ENCODE data around the gene HSPB1. TPM values are rescaled to one million over a fixed set of nuclear protein-coding genes. Genes with fewer than 3 reads are reported as not detected.
"Not testable (repeated sequence)": the region's sequence is repeated elsewhere in the genome, so short reads cannot be mapped to it uniquely, and the experiment has no call there.

HSPB1 gene
- total RNA-seq, 1 donor, result 77.7 TPM

DNA sequence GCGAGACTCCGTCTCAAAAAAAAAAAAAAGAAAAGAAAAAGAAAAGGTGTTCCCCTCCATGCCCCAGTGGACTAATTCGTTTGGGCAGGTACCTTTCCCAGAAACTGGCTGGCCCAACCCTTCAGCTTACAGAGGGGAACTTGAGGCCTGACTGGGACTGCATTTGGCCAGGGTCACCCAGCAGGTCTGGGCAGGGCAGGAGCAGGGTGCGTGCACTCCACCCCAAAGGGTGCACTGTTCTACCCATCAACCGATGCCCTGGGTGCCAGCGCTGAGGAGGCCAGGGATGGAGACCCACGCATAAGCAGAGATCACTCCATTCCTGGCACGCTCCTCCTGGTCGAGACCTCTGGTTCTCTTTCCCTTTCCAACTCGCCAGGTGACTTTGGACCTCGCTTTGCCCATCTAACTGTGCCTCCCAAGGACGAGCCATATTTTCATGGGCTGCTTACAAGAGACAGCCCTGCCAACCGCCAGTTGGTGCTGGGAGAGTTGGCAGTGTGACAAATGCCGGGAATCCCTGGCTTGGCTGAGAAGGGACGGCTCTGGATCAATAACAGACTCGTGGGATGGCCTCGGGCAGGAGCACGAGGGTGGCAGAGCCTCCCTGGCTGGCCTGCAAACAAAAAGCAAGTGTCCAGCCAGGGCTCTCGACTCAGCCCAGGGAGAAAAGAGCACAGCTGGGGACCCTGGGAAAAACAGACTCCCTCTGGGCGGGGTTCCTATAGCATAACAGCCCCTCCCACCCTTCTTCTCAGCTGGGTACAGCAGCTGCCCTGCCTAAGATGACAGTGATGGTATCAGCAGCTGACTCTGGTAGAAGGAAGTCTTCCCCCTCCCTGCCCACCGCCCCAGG is 7.9 kb downstream of the HSPB1 start:
- TF ChIP-seq, protein P1, sequence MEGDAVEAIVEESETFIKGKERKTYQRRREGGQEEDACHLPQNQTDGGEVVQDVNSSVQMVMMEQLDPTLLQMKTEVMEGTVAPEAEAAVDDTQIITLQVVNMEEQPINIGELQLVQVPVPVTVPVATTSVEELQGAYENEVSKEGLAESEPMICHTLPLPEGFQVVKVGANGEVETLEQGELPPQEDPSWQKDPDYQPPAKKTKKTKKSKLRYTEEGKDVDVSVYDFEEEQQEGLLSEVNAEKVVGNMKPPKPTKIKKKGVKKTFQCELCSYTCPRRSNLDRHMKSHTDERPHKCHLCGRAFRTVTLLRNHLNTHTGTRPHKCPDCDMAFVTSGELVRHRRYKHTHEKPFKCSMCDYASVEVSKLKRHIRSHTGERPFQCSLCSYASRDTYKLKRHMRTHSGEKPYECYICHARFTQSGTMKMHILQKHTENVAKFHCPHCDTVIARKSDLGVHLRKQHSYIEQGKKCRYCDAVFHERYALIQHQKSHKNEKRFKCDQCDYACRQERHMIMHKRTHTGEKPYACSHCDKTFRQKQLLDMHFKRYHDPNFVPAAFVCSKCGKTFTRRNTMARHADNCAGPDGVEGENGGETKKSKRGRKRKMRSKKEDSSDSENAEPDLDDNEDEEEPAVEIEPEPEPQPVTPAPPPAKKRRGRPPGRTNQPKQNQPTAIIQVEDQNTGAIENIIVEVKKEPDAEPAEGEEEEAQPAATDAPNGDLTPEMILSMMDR (IDR thresholded peaks at IDR 0.05; ENCODE audit: insufficient read depth, low read depth, low read length), result no peak
- H3K4me3 ChIP-seq (ENCODE audit: low read depth, low read length), result no peak overlapping the region
- no peak for DNase-seq (ENCODE audit: low read depth)

DNA sequence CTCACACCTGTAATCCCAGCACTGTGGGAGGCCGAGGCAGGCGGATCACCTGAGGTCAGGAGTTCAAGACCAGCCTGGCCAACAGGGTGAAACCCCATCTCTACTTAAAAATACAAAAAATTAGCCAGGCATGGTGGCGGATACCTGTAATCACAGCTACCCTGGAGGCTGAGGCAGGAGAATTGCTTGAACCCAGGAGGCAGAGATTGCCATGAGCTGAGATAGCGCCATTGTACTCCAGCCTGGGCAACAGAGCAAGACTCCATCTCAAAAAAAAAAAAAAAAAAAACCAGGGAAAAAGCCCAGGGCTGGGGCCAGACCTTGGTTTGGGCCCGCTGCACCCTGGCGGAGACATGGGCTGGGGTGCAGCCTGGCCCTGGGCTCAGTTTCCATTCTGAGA is 9.4 kb downstream of the HSPB1 start:
- H3K4me3 ChIP-seq (ENCODE audit: low read depth, low read length); DNase-seq (ENCODE audit: low read depth): not testable (repeated sequence)

DNA sequence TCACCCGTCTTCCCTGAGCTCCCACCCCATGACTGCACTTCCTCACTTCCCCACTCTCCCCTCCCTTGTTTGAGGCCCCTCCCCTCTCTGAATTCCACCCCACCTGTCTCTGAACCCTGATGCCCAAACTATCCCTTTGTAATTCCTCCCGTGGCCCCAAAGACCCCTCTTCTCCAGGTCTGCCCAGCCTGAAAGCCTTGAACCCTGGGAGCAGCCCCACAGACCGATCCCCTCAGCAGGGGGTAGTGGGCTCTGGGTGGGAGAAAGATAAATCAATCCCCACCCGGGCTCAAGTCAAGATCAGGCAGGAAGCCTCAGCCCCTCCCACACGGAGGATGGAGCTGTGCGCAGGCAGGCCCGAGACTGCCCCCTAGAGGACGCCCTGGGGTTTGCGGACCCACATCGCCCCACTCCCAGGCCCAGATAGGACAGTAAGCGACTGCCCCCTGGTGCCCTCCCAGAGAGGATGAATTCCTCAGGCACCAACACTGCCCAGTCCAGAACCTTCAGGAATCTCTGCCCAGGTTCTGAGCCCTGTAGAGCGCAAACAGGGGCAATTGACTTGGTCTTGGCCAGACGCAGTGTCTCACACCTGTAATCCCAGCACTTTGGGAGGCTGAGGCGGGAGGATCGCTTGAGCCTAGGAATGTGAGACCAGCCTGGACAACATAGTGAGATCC is 11.7 kb downstream of the HSPB1 start:
- no peak overlapping the region for H3K4me3 ChIP-seq (ENCODE audit: low read depth, low read length)
- peak; percentile 93 for DNase-seq (ENCODE audit: low read depth)
- TF ChIP-seq, protein P1 (IDR thresholded peaks at IDR 0.05; ENCODE audit: insufficient read depth, low read depth, low read length), result peak; percentile 100

DNA sequence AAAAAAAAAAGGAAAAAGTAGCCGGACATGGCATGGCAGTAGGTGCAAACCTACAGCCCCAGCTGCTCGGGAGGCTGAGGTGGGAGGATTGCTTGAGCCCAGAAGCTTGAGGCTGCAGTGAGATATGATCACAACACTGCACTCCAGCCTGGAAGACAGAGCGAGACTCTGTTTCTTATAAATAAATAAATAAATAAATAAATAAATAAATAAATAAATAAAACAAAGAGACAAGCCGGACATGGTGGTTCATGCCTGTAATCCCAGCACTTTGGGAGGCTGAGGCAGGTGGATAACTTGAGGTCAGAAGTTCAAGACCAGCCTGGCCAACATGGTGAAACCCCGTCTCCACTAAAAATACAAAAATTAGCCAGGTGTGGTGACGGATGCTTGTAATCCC is 12.3 kb downstream of the HSPB1 start:
- not testable (repeated sequence) for H3K4me3 ChIP-seq (ENCODE audit: low read depth, low read length); DNase-seq (ENCODE audit: low read depth)

DNA sequence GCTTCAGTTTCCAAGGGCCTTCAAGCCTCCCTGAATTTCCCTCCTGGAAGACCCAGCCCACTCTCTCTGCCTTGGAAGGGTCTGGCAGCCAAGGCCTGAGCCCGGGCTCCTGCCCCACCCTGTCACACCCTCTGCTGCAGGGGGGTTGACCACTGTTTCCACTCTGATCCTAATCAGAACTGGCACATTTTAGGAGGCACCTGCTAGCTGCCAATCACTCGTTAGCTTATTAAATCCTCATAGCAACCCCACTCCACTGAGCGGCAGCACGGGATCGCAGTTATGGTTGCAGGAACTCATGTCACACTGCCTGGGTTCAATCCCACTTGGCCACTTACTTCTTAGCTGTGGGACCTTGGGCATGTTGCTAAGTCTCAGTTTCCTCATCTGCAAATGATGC is 12.9 kb downstream of the HSPB1 start:
- no peak for DNase-seq (ENCODE audit: low read depth)

DNA sequence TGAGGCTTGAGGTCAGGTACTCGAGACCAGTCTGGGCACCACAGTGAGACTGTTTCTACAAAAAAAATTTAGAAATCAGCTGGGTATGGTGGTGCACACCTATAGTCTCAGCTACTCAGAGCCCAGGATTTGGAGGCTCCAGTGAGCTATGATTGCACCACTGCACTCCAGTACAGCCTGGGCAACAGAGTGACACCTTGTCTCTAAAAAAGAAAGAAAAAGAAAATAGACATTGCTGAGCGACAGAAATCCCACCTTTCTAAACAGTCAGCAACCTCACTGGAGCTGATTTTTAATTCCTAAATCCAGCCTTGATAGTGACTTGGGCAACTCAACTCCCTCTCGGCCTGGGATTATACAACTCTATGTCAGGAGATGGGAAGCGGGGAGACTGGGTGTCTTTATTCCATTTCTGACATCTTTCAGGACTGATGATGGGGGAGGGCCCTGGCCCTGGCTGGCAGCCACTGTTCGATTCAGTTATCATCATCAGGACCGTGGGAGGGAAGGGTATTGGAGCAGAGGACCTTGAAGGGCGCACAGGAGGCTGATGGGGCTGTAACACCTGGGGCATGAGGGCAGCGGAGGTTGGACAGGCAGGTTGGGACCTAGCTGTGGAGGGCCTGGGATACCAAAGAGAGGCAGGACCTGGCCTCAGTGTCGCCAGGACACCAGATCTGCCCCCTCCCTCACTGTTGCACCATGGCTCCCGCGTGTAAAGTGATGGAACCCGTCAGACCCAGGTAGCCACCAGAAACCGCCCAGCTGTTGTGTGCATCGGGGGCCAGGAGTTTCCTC is 14.7 kb downstream of the HSPB1 start:
- DNase-seq (ENCODE audit: low read depth), result no peak
- TF ChIP-seq, protein P1 (IDR thresholded peaks at IDR 0.05; ENCODE audit: insufficient read depth, low read depth, low read length), result no peak
- H3K4me3 ChIP-seq (ENCODE audit: low read depth, low read length), result peak overlapping the region; percentile 82

More for the DNA sequence above, 12.9 kb downstream of the HSPB1 start:
- no peak overlapping the region for H3K4me3 ChIP-seq (ENCODE audit: low read depth, low read length)
- TF ChIP-seq, protein P1 (IDR thresholded peaks at IDR 0.05; ENCODE audit: insufficient read depth, low read depth, low read length), result no peak

DNA sequence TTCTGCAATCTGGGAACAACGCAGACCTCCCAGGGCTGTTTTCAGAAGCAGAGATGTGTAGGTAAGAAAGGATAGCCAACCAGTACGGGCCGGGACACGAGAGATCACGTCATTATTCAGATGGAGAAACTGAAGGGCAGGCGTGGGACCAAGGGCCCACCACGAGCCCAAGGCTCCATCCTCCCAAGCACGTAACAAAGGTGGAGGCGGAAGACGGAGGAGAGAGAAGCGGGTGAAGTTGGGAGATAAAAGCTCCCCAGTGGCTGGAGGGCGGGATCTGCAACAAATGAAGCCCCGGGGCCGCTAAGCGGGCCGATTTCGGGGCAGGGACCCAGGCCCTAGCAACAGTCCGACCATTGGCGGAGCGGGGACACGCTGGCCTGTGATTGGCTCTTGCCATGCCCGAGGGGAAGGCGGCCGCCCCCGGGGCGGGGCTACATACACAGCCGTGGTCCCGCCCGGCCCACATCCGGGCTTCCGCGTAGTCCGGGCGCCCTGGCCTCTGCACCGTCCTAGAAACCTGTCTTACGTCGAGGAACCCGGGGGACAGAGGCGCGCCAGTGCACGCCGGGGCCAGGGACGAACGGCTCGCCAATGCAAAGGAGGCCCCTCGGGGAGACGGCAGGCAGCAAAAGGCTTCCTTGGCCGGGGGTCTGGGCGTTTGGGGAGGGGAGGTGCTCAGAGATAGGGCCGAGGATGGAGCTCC is 15.5 kb downstream of the HSPB1 start:
- TF ChIP-seq, protein P1 (IDR thresholded peaks at IDR 0.05; ENCODE audit: insufficient read depth, low read depth, low read length), result no peak
- H3K4me3 ChIP-seq (ENCODE audit: low read depth, low read length), result peak overlapping the region; percentile 82
- peak; percentile 97 for DNase-seq (ENCODE audit: low read depth)

All from fibroblast of villous mesenchyme (primary cell).